ENCODE results near the gene GCLM.

DNA sequence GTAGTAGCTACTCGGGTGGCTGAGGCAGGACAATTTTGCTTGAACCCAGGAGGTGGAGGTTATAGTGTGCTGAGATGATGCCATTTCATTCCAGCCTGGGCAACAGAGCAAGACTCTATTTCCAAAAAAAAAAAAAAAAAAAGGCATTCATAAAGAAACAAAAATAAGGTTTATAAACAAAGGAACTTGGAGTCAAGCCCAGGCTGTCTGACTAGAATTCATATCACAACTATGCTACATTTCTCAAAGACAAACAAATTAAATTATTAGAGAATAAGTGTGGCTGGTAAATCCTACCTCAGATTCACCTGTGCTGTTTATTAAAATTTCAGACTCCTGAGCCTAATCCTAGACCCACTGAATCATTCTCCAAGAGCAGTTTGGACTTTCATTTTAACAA, 4.2 kb downstream of the GCLM start:
- TF ChIP-seq GATA2 (IDR thresholded peaks at IDR 0.05; ENCODE audit: low read depth, low read length) (no peak), GATA3 (IDR thresholded peaks at IDR 0.05; ENCODE audit: low read depth, low read length) (no peak)

Data from SH-SY5Y (cell line).